LoVo (cell line): ENCODE results near the gene PRKRIP1.
"Not testable (repeated sequence)": the region's sequence is repeated elsewhere in the genome, so short reads cannot be mapped to it uniquely, and the experiment has no call there.

ENCODE experiments used
- DNase-seq: peaks from one replicate; pipeline ENCODE4 v3.0.0-alpha.2; 2016; ENCODE audit warnings: low spot score

The PRKRIP1 gene

DNA sequence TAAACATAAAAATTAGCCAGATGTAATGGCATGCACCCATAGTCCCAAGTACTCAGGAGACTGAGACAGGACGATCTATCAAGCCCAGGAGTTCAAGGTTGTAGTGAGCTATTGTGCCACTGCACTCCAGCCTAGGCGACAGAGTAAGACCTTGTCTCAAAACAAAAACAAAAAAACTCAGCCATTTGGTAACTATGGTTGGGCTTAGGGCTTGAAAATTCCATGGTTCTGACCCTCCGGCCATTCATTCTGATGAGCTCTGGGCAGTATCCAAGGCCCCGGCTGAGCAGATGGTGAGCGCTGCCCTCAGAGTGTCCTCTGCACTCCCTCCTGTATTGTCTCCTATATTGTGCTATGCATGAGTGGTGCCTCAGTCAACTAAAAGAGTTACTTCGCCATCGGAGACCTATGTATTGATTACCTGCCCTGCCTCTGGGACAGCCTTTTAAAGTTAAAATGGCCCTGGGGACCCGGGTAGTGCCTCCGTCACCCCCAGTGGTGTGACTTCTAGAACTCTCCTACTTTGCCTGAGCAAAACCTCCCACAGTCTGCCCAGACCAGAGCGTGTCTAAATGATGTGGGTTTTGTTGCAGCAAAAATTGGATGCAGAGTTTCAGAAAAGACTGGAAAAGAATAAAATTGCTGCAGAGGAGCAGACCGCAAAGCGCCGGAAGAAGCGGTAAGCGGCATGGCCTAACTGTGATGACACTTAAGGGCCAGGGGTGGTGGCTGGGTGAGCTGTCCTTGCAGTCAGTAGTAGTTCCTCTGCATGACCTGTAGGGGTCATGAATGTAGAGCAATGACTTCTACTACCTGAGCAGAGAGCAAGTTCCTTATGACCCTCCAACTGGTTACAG, 8.1 kb downstream of the PRKRIP1 start:
- DNase-seq, result peak; percentile 68

DNA sequence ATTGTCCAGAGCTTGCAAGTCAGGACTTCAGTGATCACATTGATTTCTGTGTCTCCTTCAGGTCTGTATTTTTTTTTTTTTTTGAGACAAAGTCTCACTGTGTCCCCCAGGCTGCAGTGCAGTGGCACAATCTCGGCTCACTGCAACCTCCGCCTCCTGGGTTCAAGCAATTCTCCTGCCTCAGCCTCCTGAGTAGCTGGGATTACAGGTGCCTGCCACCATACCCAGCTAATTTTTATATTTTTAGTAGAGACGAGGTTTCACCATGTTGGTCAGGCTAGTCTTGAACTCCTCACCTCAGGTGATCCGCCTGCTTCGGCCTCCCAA, 8.7 kb downstream of the PRKRIP1 start:
- DNase-seq, result not testable (repeated sequence)

DNA sequence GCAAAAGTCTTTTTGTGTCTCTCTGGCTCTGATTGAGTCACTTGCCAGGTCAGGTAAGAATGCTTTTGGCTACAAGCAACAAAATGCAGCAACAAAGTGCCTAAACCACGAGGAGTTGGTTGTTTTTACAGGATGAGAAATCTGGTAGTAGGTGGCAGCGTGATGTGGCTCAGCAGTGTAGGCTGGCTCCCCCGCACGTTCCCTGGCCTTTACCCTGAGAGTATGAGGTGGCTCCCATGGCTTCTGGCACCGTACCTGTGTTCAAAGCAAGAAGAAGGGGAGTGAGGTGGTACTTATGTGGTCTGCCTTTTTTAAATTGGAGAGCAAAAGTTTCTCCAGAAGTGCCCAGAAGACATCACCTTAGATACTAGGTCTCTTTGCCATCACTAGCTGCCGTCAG, 11.7 kb downstream of the PRKRIP1 start:
- no peak for DNase-seq

DNA sequence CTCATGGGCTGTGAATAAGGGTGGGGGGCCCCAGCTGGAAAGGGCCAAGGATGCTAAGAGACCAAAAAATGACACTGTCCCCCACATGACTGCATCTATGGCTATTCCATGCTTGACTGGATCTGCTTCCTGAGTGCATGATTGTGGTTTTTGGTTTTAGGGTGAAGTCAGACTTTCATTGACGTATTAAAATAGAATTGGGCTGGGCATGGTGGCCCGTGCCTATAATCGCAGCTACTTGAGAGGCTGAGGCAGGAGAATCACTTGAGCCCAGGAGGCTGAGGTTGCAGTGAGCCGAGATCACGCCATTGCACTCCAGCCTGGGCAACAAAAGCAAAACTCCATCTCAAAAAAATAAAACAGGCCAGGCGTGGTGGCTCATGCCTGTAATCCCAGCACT, 12.4 kb downstream of the PRKRIP1 start:
- not testable (repeated sequence) for DNase-seq

DNA sequence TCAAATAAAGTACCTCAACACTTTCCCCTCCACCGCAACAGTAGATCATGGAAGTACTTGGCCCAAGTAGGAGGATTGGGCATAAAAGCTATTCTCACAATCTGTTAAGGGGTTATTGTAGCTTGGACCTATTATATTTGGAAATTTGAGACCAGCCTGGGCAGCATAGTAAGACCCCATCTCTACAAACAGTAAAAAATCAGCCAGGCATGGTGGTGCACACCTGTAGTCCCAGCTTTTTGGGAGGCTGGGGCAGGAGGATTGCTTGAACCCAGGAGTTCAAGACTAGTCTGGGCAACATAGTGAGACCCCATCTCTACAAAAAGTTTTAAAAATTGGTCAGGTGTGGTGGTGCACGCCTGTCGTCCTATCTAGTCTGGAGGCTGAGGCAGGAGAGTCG, 13.2 kb downstream of the PRKRIP1 start:
- no peak for DNase-seq

DNA sequence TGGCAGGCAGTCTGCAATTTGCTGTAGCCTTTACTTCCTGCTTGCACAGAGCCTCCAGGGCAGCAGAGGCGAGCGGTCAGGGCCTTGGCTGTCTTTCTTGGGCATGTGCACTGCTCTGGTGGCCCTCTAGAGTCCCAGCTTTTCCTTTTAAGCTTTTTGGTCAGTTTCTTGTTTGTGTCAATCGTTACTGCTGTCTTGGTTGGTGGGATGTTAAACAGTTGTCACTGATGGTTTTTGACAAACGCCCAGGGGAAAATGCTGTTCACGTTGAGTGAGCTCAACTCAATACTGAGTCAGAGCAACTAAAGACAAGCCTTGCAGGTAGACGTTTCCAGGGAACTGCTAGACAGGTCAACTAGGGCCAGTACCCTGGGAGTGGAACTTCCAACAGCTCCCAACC, 14.0 kb downstream of the PRKRIP1 start:
- DNase-seq, result no peak

DNA sequence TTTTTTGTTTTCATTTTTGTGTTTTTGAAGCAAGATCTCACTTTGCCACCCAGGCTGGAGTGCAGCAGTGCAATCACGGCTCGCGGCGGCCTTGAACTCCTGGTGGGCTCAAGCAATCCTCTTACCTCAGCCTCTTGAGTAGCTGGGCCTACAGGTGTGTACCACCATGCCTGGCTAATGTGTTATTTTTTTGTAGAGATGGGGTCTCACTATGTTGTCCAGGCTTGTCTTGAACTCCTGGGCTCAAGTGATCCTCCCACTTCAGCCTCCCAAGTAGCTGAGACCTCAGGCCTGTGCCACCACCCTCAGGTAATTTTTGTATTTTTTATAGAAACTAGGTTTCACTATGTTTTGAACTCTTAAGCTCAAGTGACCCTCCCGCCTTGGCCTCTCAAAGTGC, 14.8 kb downstream of the PRKRIP1 start:
- DNase-seq, result no peak

DNA sequence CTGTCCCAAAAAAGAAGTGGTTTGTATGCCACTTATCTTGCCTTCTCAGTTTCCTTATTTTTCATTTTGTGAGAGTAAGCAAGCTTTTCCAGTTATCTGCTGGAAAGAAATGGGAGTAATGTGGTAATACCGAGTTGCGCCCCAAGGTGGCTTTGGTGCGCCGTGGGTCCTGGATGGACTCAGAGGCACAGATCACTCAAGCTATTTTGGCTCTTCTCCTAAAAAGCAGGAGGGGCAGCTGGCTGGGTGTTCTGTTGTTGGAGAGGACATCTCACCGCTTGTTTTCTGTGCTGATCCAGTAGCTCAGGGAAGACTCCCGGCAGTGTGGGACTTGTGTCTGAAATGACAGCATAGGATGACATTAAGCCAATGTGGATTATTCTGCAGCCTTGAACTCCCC, 16.4 kb downstream of the PRKRIP1 start:
- no peak for DNase-seq

DNA sequence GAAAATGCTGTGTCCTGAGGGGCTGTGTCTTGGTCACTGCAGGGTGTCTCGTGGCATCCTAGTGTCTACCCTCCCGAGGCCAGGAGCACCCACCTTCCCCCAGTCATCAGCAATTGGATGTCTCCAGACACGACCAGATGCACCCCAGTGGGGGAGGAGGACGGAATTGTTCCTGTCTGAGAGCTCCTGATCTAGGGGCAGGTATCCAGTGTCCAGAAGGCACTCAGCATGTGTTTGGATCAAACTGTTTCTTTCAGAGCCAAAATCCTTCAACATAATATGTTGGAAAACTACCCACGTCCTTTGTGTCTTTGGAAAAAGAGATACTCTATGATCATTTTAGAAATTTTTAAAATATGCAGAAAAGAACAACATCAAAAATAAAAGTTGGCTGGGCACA, 16.9 kb downstream of the PRKRIP1 start:
- no peak for DNase-seq

DNA sequence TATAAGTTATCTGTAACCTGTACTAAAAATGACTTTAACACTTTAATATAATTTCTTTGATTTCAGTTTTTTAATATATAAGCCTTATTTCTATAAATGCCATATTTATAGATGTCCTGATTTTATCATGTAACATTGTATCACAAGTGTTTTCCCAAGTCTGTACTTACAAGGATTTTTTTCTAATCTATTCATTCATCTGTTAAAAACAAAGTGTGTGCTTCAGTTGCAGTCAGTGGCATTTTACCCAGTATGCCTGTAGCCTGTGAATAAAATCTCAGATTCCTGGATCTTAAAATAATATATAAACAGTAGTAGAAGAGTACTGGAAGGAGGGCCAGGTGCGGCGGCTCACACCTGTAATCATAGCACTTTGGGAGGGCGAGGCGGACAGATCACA, 17.4 kb downstream of the PRKRIP1 start:
- no peak for DNase-seq

DNA sequence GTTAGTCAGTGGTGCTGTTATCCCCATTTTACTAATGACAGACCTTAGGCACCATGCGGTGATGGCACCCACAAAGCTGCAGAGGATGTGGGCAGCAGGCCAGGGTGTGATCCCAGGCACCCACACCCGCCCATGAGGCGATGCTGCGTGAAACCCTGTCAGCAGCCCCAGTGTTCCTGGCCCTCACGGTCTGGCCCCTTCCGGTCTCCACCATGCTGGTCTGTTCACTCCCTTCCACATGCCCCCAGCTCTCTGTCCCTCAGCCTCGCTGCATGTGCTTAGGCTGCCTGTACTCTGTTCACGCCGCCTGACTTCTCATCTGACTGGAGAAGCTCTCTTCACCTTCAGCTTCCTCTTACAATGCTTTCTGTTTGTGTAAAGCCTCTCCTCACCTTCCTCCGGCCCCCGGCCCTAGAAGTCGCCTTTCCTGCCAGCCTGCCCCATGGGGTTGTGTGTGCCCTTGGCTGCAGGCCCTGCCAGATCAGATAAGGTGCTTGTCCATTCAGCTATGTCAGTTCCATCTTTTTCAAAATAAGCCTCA, 19.6 kb downstream of the PRKRIP1 start:
- no peak for DNase-seq

DNA sequence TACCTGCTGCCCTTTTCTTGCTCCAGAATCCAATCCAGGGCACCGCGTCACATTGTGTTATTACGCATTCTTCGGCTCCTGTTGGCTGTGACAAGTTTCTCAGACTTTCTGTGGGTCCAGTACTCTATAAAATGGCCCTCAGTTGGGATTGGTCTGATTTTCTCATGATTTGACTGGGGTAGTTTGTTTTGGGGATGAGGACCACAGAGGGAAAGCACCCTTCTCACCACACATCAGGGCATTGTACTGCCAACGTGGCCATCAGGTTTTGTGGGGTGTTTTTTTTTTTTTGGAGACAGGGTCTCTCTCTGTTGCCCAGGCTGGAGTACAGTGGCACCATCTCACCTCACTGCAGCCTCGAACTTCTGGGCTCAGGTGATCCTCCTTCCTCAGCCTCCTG, 20.2 kb downstream of the PRKRIP1 start:
- no peak for DNase-seq

DNA sequence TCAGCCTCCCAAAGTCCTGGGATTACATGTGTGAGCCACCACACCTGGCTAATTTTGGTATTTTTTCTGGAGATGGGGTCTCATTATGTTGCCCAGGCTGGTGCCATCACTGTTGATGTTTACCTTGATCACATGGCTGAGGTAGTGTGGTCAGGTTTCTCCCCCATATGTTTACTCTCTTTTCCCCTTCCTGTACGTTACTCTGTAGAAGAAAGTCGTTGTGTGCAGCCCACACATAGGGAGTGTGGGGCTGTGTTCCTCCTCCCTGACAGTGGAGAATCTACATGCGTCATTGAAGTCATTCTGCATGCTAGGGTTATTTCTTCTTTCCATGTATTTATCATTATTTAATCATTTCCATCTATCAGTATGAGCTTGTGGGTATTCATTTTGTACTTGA, 20.9 kb downstream of the PRKRIP1 start:
- no peak for DNase-seq

DNA sequence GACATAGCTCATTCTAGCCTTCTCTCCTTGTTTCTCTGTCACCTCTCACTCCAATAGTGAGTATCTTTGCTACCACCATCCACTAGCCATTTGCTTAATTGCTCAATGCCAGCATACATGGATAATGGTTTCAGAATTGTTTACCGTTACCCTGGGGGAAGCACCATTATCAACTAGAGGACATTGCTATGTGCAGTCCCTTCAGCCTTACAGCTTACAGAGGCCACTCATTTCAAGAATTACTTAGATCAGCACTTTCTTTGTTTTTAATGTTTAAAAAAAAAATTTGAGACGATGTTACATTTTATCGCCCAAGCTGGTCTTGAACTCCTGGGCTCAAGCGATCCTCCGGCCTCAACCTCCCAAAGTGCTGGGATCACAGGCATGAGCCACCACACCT, 22.4 kb downstream of the PRKRIP1 start:
- DNase-seq, result no peak

DNA sequence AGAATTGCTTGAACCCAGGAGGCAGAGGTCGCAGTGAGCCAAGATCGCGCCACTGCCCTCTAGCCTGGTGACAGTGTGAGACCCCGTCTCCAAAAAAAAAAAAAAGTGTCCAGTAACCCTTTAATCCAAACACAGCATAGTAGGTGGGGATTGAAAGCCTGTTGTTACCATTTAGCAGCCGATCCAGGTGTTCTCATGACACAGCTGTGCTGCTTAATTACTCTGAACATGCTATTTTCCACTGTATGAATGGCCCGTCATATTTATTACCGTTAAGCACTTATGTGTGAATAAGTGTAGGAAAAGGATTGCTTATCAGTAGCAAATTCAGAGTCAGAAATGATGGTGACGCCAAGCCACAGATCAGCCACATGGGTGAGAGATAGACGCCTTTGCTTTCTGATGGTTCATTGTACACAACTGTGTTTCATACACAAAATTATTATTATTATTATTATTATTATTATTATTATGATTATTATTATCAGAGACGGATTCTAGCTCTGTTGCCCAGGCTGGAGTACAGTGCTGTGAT, 25.6 kb downstream of the PRKRIP1 start:
- DNase-seq, result no peak

DNA sequence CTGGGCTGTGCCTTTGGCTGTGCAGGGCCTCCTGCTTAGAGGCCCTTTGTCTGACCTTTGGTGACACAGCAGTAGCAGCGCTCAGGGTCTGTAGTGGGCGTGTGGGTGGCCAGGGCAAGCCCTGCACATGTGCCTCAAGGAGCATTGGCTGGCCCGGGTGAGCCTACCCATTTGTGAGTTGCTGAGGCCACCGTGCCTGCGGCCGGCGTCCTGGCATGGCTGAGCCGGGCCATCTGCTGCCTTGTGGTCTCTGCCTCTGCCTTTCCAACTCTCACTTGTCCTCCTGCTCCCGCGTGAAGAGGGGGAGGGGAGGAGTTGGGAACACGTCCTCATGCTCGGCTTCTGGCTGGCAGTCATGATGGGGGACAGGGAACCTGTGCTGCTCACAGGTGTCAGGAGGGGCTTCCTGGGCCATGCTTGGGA, 28.0 kb downstream of the PRKRIP1 start:
- no peak for DNase-seq

DNA sequence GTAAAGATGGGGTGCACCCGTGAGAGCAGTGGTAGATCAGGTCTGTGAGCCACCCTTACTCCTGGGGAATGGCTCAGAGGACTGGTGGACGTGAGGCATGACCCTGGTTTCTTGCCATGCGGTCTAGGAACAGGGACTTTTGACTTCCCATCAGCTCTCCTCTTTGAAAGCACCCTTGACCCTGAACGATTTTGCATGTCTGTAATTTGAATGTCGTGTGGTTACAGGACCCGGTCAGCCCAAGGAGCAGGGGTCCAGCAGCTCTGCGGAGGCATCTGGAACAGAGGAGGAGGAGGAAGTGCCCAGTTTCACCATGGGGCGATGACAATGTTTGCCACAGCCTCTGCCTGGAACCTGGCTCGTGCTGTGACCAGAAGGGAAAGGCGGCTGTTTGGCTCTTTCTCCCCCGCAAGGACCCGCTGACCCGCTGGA, 28.6 kb downstream of the PRKRIP1 start:
- no peak for DNase-seq

DNA sequence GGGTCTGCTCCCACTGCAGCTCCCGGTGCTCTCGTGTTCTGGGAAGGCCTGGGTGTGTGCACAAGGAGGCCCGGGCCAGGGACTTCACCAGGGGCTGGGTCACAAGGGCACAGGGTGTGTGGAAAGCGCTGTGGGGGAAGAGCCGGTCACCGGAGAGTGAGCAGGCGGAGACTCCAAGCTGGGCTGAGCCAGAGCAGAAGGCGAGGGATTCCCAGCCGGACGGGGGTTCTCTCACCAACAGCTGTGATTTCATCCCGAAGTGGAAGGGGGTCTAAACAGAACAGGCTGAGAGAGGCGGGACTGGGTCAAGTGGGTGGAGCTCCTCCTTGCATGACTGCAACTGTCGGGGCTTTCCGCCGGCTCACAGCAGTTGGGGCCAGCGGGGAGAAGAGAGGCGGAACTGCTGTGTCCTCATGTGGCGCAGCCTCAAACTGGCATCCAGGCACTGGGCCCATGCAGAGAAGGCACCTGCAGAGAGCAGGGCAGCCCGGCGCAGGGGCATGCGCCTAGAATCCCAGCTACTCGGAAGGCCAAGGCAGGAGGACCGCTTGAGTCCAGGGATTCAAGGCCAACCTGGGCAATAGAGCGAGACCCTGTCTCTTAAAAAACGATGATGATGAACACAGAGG, 29.6 kb downstream of the PRKRIP1 start:
- DNase-seq, result no peak

DNA sequence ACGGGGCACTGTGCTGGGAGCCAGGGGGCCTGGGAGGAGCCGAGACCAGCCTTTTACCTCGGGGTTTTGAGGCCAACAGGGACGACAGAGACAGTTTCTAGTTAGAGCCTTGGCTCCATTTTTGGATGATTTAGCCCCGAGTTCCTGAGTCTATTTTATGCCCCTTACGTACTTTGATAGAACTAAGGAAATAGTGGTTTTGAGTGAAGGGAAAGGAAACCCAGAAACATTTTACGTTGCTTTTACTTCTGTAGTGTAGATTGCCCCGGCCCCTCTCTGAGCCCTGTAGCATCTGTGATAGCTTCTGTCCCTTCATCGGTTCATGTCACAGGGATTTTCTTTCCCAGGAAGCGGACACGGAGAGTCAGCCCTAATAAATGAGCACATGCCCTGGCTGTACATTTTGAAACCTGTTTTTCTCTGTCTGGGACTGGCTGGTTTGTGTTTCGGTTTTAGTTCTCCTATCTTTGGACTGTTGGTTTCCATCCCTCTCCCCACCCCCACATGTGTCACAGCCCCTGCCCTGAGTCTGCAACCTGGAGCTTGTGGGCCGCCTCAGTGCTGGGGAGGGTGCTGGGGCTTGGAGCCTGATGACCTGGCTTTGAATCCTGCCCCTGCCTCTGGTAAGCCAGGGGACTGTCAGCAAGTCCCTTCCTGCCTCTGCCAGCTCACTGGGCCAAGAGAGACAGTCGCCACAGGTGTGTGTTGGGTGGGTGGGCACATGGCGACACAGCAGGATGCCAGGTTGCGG, 30.3 kb downstream of the PRKRIP1 start:
- no peak for DNase-seq

DNA sequence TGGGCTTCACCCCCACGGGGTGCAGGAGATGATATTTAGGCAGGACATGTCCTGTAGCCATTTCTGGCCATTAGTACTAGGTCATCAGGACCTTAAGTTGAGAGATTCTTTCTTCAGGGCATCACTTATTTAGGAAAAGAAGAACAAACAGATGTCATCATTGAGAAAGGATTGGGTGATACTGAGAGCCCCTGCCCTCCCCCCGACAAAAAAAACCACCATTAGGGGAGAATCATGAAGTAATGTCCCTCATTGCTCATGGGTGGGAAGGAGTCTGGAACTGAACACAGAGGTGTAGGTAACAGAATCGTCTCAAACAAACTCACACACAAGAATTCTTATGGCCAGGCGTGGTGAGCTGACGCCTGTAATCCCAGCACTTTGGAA, 30.8 kb downstream of the PRKRIP1 start:
- DNase-seq, result no peak

DNA sequence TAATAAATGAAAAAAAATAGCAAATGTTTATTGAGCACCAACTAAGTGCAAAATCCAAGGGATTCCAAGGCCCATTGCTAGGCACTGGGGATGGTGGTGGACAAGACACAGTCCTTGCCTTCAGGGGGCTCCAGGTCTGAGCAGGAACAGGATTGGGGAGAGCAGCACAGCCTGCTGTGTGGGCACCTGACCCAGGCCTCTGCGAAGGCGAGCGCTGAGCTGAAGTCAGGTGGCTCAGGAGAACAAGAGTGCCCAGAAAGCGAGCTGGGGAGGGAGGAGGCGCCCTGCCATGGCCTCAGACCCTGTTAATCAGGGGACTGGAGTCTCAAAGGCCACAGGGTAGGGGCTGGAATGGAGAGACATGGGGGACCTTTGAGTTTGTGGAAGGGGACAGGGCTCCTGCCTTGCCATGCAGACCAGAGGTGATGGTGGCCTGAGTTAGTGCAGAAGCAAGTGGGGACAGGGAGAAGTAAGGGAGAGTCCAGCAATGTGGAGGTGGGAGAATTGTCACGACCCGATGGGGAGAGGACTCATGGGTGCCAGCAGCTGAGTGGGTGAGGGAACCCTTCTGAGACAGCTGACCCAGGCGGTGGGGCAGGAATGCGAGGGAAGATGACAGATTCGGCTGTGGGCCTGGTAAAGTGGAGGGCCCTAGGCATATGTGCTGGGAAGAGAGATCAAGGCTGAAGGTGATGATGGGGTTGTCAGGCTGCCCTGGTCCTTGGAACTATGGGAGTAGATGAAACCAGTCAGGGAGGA, 33.2 kb downstream of the PRKRIP1 start:
- DNase-seq, result no peak
